HCT116 (cell line): Measurements from ENCODE around the gene PLCD1. TPM values are rescaled to one million over a fixed set of nuclear protein-coding genes. Genes with fewer than 3 reads are reported as not detected.

Experiments used
- ATAC-seq: fragments of 200-7000 bp; cut with Tn5 transposase; 2 replicates; pipeline ENCODE4 v1.9.1; 2020; ENCODE audit warnings: mild to moderate bottlenecking, moderate library complexity
- BruUV-seq: library from RNA; stranded (reverse); fragments of 400-500 nt; replicated peaks from 2 replicates; lab custom pipeline; 2021; lab: Mats Ljungman, UMichigan
- CTCF ChIA-PET: fragments of 300-600 bp; sonication (Branson Sonifier 250); formaldehyde crosslinking; loops from one replicate; lab custom pipeline; 2021; ENCODE audit warnings: antibody characterized with exemption; lab: Charles Lee
- POLR2A ChIA-PET: fragments of 300-600, 350-600 bp; sonication (Branson Sonifier 250); formaldehyde crosslinking; loops from one replicate; lab custom pipeline; 2021; ENCODE audit warnings: antibody characterized with exemption; lab: Charles Lee
- RAD21 ChIA-PET, 2 experiments: fragments of 300-600 bp; sonication (Branson Sonifier 250); formaldehyde crosslinking; loops; one replicate each; lab custom pipeline; 2023; ENCODE audit warnings: low total read pairs in 2 of 2; ENCODE audit not compliant: uncharacterized antibody in 2 of 2, unreplicated experiment in 2 of 2, low non-redundant PET in 1 of 2; lab: Charles Lee
- DNase-seq: peaks from one replicate; pipeline ENCODE4 v3.0.0-alpha.2; 2010; ENCODE audit warnings: low read depth, low spot score
- H2AFZ ChIP-seq: fragments of 200-600 bp; shearing (Covaris generic), sonication (generic); 2 replicates; pipeline ENCODE4 v1.6.1; 2017; ENCODE audit warnings: low read depth, mixed run types, mixed read lengths, antibody characterized with exemption, low read length; ENCODE audit not compliant: poor library complexity, severe bottlenecking
- H3K27ac ChIP-seq: 2 replicates; pipeline ENCODE4 v1.5.1; 2012; ENCODE audit warnings: low read depth, low read length
- H3K27me3 ChIP-seq: fragments of 200-600 bp; sonication (generic); 2 replicates; pipeline ENCODE4 v1.6.1; 2016; ENCODE audit warnings: mixed run types, low read length, mixed read lengths; ENCODE audit not compliant: insufficient read depth
- H3K36me3 ChIP-seq, 2 experiments: fragments of 200-500 bp in 1 of 2; fragments of 200-600 bp in 1 of 2; sonication (Bioruptor generic) in 1 of 2; sonication (generic) in 1 of 2; 2 replicates each; pipeline versions ENCODE4 v1.5.1 to v1.6.1; 2014 to 2016; ENCODE audit warnings: low read length in 2 of 2, inconsistent platforms in 1 of 2, mixed read lengths in 1 of 2, mixed run types in 1 of 2; ENCODE audit not compliant: insufficient read depth in 2 of 2, control insufficient read depth in 1 of 2
- H3K4me1 ChIP-seq, 2 experiments: fragments of 200-600 bp in 1 of 2; sonication (generic) in 1 of 2; 2 replicates each; pipeline versions ENCODE4 v1.5.1 to v1.6.1; 2012 to 2017; ENCODE audit warnings: low read length in 2 of 2, inconsistent platforms in 1 of 2, mild to moderate bottlenecking in 1 of 2, mixed read lengths in 1 of 2, mixed run types in 1 of 2, moderate library complexity in 1 of 2; ENCODE audit not compliant: insufficient read depth in 2 of 2, control insufficient read depth in 1 of 2
- H3K4me2 ChIP-seq: fragments of 200-600 bp; sonication (generic); 2 replicates; pipeline ENCODE4 v1.6.1; 2017; ENCODE audit warnings: mixed run types, low read length, mixed read lengths
- H3K4me3 ChIP-seq, 2 experiments: fragments of 200-600 bp in 1 of 2; sonication (generic) in 1 of 2; replicated peaks in 1 of 2; 2 replicates each; pipeline ENCODE4 v1.5.1; 2011 to 2016; ENCODE audit warnings: low read length in 2 of 2, control low read depth in 1 of 2, low read depth in 1 of 2, mild to moderate bottlenecking in 1 of 2, mixed read lengths in 1 of 2, mixed run types in 1 of 2
- H3K79me2 ChIP-seq: fragments of 200-600 bp; sonication (generic); 2 replicates; pipeline ENCODE4 v1.6.1; 2017; ENCODE audit warnings: mild to moderate bottlenecking, mixed run types, low read length, moderate library complexity, mixed read lengths; ENCODE audit not compliant: insufficient read depth
- H3K9ac ChIP-seq: fragments of 200-600 bp; sonication (generic); 2 replicates; pipeline ENCODE4 v1.6.1; 2016; ENCODE audit warnings: low read length, mixed read lengths
- H3K9me2 ChIP-seq: fragments of 200-600 bp; sonication (generic), shearing (Covaris generic); 2 replicates; pipeline ENCODE4 v1.6.1; 2017; ENCODE audit warnings: mixed run types, mild to moderate bottlenecking, moderate library complexity; ENCODE audit not compliant: insufficient read depth
- H3K9me3 ChIP-seq, 2 experiments: fragments of 200-500 bp in 1 of 2; fragments of 200-600 bp in 1 of 2; sonication (Bioruptor generic) in 1 of 2; sonication (generic) in 1 of 2; 2 replicates each; pipeline ENCODE4 v1.6.1; 2014 to 2017; ENCODE audit warnings: low read length in 2 of 2, mixed read lengths in 2 of 2, inconsistent platforms in 1 of 2, low read depth in 1 of 2, mild to moderate bottlenecking in 1 of 2, mixed run types in 1 of 2, moderate library complexity in 1 of 2; ENCODE audit not compliant: control insufficient read depth in 1 of 2, insufficient read depth in 1 of 2
- H4K20me1 ChIP-seq: fragments of 200-600 bp; sonication (generic), shearing (Covaris generic); 2 replicates; pipeline ENCODE4 v1.6.1; 2017; ENCODE audit warnings: mixed run types, mild to moderate bottlenecking, moderate library complexity; ENCODE audit not compliant: insufficient read depth
- CEBPB ChIP-seq: IDR thresholded peaks from 2 replicates; pipeline ENCODE4 v1.6.1; 2012; ENCODE audit warnings: low read depth
- ELF1 ChIP-seq: IDR thresholded peaks from 2 replicates; pipeline ENCODE4 v1.6.1; 2012; ENCODE audit warnings: low read depth, borderline replicate concordance
- EZH2 ChIP-seq: fragments of 200-600 bp; sonication (generic); IDR thresholded peaks from 2 replicates; pipeline ENCODE4 v1.6.1; 2017; ENCODE audit warnings: antibody characterized with exemption, mixed run types
- JUND ChIP-seq: IDR thresholded peaks from 2 replicates; pipeline ENCODE4 v1.6.1; 2012
- POLR2A ChIP-seq: IDR thresholded peaks from 2 replicates; pipeline ENCODE4 v1.7.0; 2011; ENCODE audit warnings: borderline replicate concordance; ENCODE audit not compliant: insufficient read depth, insufficient read length; ENCODE audit errors: extremely low read depth
- POLR2AphosphoS5 ChIP-seq: IDR thresholded peaks from 2 replicates; pipeline ENCODE4 v1.6.1; 2011; ENCODE audit warnings: mild to moderate bottlenecking, low read depth, low read length, moderate library complexity
- SIN3A ChIP-seq: IDR thresholded peaks from 2 replicates; pipeline ENCODE4 v1.6.1; 2012; ENCODE audit warnings: low read depth
- TCF7L2 ChIP-seq: IDR thresholded peaks from 2 replicates; pipeline ENCODE4 v1.7.0; 2011; ENCODE audit warnings: borderline replicate concordance, inconsistent platforms; ENCODE audit not compliant: insufficient read depth, insufficient read length; ENCODE audit errors: extremely low read depth
- ZFX ChIP-seq: fragments of 450-650 bp; IDR thresholded peaks from 2 replicates; pipeline ENCODE4 v1.6.1; 2017
- ZNF274 ChIP-seq: fragments of 200-500 bp; sonication (Bioruptor generic); IDR thresholded peaks from 2 replicates; pipeline ENCODE4 v1.6.1; 2014; ENCODE audit warnings: mild to moderate bottlenecking, low read depth, low read length, inconsistent platforms
- intact Hi-C: fragments of 100-400 bp; cut with micrococcal nuclease; formaldehyde crosslinking; loops from 2 replicates; pipeline ENCODE4 v1.10.0; 2022
- total RNA-seq: library from RNA; stranded (reverse); gene quantifications from one replicate; pipeline ENCODE4 v1.2.1, GENCODE V29; 2021; ENCODE audit not compliant: unreplicated experiment
- TF ChIP-seq, protein P1 (sequence below), 3 experiments: fragments of 200-600 bp in 1 of 3; sonication (generic) in 1 of 3; IDR thresholded peaks in 2 of 3; conservative IDR thresholded peaks in 1 of 3; 2 replicates each; pipeline ENCODE4 v1.5.1; 2012 to 2017; ENCODE audit warnings: low read depth in 2 of 3, low read length in 2 of 3, antibody characterized with exemption in 1 of 3, borderline replicate concordance in 1 of 3, control low read depth in 1 of 3, mild to moderate bottlenecking in 1 of 3, mixed read lengths in 1 of 3, mixed run types in 1 of 3, moderate library complexity in 1 of 3; ENCODE audit not compliant: insufficient read depth in 1 of 3
- TF ChIP-seq, protein P2 (sequence below): IDR thresholded peaks from 2 replicates; pipeline ENCODE4 v1.6.1; 2012
- TF ChIP-seq, protein P3 (sequence below): IDR thresholded peaks from 2 replicates; pipeline ENCODE4 v1.6.1; 2012
- TF ChIP-seq, protein P4 (sequence below): IDR thresholded peaks from 2 replicates; pipeline ENCODE4 v1.6.1; 2011; ENCODE audit warnings: mild to moderate bottlenecking, low read length, moderate library complexity; ENCODE audit not compliant: insufficient replicate concordance; ENCODE audit errors: extremely low read depth

PLCD1 gene
- total RNA-seq, 1 experiment from 2014 or later = 15.9 TPM

DNA sequence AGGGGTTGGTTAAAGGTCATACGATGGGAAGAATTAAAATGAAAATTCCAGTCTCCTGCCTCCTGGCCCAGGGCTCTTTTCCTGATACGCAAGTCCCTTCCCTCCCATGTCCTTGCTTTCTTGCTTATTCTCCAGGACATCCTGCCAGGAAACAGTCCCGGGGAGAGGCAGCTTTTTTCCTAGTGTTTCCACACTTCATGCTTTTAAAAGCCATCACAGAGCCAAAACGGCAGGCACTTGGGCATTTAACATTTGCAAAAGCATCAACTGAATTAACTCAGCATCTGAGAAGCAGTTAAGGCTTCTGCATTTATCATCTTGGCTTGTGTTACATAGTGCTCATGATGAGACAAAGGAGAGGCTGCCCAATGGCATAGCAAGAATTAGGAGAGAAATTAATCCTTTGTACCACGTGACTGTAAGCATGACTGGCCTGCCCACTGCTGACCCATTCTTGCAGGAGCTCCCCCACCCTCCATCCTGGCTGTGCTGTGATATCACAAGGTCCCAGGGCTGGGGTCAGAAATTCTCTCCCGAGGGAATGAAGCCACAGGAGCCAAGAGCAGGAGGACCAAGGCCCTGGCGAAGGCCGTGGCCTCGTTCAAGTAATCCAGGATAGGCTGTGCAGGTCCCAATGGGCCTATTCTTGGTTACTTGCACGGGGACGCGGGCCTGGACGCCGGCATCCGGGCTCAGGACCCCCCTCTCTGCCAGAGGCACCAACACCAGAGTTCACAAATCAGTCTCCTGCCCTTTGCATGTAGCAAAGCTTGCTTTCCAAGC is 60.4 kb downstream of the PLCD1 start:
- H3K4me1 ChIP-seq = no peaks in the 10 kb centered on the region
- no peaks in the 10 kb centered on the region for H3K36me3 ChIP-seq
- TF ChIP-seq POLR2AphosphoS5 (no peak), EZH2 (no peak), SIN3A (no peak), POLR2A (no peak), ZFX (no peak), TCF7L2 (no peak), CEBPB (no peak), JUND (no peak), ELF1 (no peak), ZNF274 (no peak)
- TF ChIP-seq, protein P1, sequence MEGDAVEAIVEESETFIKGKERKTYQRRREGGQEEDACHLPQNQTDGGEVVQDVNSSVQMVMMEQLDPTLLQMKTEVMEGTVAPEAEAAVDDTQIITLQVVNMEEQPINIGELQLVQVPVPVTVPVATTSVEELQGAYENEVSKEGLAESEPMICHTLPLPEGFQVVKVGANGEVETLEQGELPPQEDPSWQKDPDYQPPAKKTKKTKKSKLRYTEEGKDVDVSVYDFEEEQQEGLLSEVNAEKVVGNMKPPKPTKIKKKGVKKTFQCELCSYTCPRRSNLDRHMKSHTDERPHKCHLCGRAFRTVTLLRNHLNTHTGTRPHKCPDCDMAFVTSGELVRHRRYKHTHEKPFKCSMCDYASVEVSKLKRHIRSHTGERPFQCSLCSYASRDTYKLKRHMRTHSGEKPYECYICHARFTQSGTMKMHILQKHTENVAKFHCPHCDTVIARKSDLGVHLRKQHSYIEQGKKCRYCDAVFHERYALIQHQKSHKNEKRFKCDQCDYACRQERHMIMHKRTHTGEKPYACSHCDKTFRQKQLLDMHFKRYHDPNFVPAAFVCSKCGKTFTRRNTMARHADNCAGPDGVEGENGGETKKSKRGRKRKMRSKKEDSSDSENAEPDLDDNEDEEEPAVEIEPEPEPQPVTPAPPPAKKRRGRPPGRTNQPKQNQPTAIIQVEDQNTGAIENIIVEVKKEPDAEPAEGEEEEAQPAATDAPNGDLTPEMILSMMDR (IDR thresholded peaks at IDR 0.05 in 2 of 3, conservative IDR thresholded peaks at IDR 0.05 in 1 of 3; ENCODE audit: borderline replicate concordance in 1 of 3, insufficient read depth in 1 of 3, low read depth in 2 of 3, low read length in 2 of 3) = no peak
- TF ChIP-seq, protein P2, sequence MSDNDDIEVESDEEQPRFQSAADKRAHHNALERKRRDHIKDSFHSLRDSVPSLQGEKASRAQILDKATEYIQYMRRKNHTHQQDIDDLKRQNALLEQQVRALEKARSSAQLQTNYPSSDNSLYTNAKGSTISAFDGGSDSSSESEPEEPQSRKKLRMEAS = no peak
- TF ChIP-seq, protein P3, sequence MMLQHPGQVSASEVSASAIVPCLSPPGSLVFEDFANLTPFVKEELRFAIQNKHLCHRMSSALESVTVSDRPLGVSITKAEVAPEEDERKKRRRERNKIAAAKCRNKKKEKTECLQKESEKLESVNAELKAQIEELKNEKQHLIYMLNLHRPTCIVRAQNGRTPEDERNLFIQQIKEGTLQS = no peak
- TF ChIP-seq, protein P4, sequence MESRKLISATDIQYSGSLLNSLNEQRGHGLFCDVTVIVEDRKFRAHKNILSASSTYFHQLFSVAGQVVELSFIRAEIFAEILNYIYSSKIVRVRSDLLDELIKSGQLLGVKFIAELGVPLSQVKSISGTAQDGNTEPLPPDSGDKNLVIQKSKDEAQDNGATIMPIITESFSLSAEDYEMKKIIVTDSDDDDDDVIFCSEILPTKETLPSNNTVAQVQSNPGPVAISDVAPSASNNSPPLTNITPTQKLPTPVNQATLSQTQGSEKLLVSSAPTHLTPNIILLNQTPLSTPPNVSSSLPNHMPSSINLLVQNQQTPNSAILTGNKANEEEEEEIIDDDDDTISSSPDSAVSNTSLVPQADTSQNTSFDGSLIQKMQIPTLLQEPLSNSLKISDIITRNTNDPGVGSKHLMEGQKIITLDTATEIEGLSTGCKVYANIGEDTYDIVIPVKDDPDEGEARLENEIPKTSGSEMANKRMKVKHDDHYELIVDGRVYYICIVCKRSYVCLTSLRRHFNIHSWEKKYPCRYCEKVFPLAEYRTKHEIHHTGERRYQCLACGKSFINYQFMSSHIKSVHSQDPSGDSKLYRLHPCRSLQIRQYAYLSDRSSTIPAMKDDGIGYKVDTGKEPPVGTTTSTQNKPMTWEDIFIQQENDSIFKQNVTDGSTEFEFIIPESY = no peak
- TF ChIP-seq, all 23 proteins: peak for 0
- no peaks in the 10 kb centered on the region for H3K79me2 ChIP-seq
- ChIA-PET POLR2A (no interaction called here), RAD21 (no interaction called here), CTCF (interaction anchor here (0.8 kb wide), 1 partner anchor 111 kb away, joined by 4 read pairs; no protein-coding TSS in a partner anchor)
- 0 out of 2 replicates have a peak, but pooled peaks cover 5% of the 10 kb centered on the region for H4K20me1 ChIP-seq
- H3K9me3 ChIP-seq = no peaks in the 10 kb centered on the region
- no peak for DNase-seq
- intact Hi-C loops = no loop called here
- ATAC-seq = no peak
- no TSS peak for BruUV-seq
- no peak overlapping the region for H3K4me2 ChIP-seq
- H3K27me3 ChIP-seq = no peaks in the 10 kb centered on the region
- H3K9ac ChIP-seq = no peak overlapping the region
- H3K27ac ChIP-seq = no peak overlapping the region
- no peaks in the 10 kb centered on the region for H3K9me2 ChIP-seq
- no peak overlapping the region for H2AFZ ChIP-seq
- no peak overlapping the region for H3K4me3 ChIP-seq
